WI38 (cell line): ENCODE results near the gene XKR3.

Experiments used
- H3K4me3 ChIP-seq: 2 replicates; pipeline ENCODE4 v1.5.1; 2011; ENCODE audit warnings: low read depth, mild to moderate bottlenecking, control low read depth, low read length
- TF ChIP-seq, protein P1 (sequence below): IDR thresholded peaks from 2 replicates; pipeline ENCODE4 v1.5.1; 2012; ENCODE audit warnings: low read depth, mild to moderate bottlenecking, control low read depth, low read length

XKR3 gene

DNA sequence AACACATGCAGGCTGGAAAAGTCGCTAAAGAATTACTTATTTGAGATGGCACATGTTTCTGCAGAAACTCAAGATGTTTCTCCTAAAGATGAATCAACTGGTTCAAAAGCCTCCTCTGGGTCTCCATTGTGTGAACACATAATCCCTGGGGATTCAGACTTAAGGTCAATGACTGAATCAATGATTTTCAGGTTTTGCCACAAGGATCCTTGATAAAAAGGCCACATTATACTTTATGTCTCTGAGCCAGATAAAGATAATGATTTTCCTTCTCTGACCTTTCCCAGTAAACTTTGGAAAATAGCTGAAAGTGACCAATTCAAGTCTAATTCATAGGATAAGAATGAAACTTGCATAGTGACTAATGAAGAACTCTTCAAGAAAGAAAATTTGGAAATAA lies 2.3 kb upstream of the XKR3 start:
- TF ChIP-seq, protein P1, sequence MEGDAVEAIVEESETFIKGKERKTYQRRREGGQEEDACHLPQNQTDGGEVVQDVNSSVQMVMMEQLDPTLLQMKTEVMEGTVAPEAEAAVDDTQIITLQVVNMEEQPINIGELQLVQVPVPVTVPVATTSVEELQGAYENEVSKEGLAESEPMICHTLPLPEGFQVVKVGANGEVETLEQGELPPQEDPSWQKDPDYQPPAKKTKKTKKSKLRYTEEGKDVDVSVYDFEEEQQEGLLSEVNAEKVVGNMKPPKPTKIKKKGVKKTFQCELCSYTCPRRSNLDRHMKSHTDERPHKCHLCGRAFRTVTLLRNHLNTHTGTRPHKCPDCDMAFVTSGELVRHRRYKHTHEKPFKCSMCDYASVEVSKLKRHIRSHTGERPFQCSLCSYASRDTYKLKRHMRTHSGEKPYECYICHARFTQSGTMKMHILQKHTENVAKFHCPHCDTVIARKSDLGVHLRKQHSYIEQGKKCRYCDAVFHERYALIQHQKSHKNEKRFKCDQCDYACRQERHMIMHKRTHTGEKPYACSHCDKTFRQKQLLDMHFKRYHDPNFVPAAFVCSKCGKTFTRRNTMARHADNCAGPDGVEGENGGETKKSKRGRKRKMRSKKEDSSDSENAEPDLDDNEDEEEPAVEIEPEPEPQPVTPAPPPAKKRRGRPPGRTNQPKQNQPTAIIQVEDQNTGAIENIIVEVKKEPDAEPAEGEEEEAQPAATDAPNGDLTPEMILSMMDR: no peak
- no peak overlapping the region for H3K4me3 ChIP-seq

DNA sequence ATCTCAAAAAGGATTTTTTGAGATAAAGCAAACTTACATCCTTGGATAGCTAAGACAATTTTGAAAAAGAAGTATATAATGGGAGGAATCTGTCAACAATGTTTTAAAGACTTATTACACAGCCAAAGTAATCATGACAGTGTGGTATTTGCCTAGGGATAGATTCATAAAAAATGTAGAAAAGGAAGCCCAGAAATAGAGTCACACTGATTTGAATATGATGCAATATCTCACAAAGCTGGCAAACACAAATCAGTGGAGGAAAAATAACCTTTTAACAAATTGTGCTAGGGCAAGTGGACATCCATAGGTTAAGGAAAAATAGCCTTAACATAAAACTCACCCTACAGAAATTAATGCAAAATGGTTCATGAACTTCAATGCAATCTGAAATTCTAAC lies 6.0 kb downstream of the XKR3 start:
- no peak overlapping the region for H3K4me3 ChIP-seq
- TF ChIP-seq, protein P1: no peak

DNA sequence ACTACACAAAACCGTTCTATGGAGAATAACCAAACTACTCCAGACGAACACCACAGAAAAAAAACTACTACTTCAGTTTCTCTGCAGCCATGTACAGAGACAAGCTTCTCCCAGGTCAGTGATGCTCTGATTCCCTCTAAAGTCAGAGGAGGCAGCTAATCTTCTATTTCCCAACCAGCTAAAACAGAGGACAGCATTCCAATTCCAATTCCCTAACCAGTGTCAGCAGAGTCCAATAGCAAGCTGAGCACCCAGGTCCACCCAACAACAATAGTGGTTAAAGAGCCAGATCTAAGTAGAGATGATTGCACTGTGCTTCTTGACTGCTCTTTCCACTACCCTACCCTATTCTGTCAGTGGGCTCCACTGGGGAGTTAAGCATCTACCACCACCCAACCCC lies 6.7 kb downstream of the XKR3 start:
- H3K4me3 ChIP-seq: no peak overlapping the region
- TF ChIP-seq, protein P1: no peak

DNA sequence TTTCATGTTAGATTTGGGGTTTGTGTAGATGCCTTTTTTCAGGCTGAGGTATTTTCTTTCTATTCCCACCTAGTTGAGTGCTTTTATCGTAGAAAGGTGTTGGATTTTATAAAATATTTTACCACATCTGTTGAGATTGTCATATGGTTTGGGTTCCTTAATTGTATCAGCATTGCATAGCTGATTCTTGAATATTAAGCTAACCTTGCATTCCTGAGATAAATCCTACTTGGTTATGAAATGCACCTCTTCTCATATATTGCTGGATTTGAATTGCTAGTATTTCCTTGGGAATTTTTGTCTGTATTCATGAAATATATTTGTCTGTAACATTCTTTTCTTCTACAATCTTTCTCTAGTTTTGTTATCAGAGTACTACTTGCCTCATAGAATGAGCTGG lies 10.1 kb downstream of the XKR3 start:
- TF ChIP-seq, protein P1: no peak
- H3K4me3 ChIP-seq: no peak overlapping the region

DNA sequence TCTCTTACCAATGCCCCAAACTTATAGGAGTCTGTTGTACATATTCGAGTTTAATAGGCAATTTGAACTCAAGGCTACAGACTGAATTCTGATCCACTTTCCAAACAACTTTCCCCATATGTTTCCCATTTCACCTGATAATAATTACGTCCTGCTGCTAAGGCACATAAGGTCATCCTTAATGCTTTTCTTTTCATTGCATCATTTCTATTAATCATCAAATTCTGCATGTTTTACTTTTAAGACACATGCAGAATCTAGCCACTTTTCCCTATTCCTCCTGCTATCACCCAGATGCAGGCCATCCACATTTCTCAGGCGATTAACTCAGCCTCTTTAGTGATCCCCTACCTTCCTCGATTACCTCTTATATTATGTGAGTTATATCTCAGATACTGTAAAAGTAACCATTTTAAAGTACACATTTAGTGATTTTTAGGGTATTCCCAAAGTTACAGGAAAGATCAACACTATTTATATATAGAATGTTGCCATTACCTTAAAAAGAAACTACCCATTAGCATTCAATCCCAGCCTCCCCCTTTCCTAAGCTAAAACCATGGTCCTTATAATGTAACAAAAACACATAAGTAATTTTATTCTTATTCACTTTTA lies 14.9 kb downstream of the XKR3 start:
- TF ChIP-seq, protein P1: no peak
- no peak overlapping the region for H3K4me3 ChIP-seq

DNA sequence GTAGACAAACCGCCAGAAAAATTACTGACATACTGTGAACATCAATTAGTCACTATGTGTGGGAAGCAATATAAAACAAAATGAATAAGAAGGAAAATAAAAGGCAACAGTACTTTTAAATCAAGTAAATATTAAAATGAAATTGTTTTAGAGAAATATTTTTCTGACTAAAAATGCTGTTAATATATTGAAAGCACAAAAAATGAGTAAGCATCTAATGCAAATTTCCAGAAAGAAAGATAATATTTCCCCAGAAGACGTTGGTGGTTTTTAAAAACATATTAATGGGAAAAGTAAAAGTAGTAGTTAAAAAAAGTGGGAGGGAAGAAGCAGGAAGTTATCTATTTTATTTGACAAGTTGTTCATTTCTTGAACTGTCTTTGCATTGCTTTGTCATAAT lies 16.5 kb downstream of the XKR3 start:
- H3K4me3 ChIP-seq: no peak overlapping the region
- TF ChIP-seq, protein P1: no peak

DNA sequence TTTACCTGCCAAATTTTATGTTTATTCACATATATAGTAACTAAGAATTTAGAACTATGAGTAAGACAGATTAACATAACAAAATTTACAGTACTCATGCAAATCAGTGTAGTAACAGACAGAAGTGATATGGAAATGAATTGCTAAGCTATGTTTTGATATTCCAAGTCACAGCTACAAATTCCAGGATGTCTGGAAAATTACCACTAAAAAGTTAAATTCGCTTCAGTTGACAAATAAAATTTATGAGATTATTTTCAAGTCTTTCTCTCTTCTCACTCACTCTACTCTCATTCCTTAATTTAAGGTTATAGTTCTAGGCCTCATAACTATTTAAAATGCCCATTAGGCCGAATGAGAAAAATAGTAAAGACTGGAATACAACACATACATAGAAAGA lies 18.1 kb downstream of the XKR3 start:
- TF ChIP-seq, protein P1: no peak
- no peak overlapping the region for H3K4me3 ChIP-seq
